ENCODE measurements around the gene ST3GAL4.
"Not testable (repeated sequence)": the region's sequence is repeated elsewhere in the genome, so short reads cannot be mapped to it uniquely, and the experiment has no call there.

ST3GAL4 gene

GRCh38 chr11:126347751-126348668 lies 7.5 kb upstream of the ST3GAL4 start:
- DNase-seq = no peak

GRCh38 chr11:126348806-126349582 lies 6.5 kb upstream of the ST3GAL4 start:
- DNase-seq = no peak

- no peak for DNase-seq
These were observed 4.7 kb upstream of the ST3GAL4 start for GRCh38 chr11:126350836-126351235.

GRCh38 chr11:126352163-126352562 lies 3.3 kb upstream of the ST3GAL4 start:
- DNase-seq = no peak

GRCh38 chr11:126352934-126353801 lies 2.3 kb upstream of the ST3GAL4 start:
- DNase-seq = no peak

- no peak for DNase-seq
These were observed 709 bp upstream of the ST3GAL4 start for GRCh38 chr11:126354631-126355323.

GRCh38 chr11:126355926-126356897 lies 726 bp downstream of the ST3GAL4 start:
- peak; percentile 38 for DNase-seq

GRCh38 chr11:126357055-126357962 lies 1.8 kb downstream of the ST3GAL4 start:
- no peak for DNase-seq

- DNase-seq = no peak
These were observed 2.7 kb downstream of the ST3GAL4 start for GRCh38 chr11:126357969-126358762.

GRCh38 chr11:126358763-126359160 lies 3.3 kb downstream of the ST3GAL4 start:
- no peak for DNase-seq

- DNase-seq = no peak
These were observed 4.1 kb downstream of the ST3GAL4 start for GRCh38 chr11:126359431-126360048.

- DNase-seq = no peak
These were observed 4.6 kb downstream of the ST3GAL4 start for GRCh38 chr11:126360049-126360446.

- DNase-seq = no peak
These were observed 5.9 kb downstream of the ST3GAL4 start for GRCh38 chr11:126361400-126361799.

- no peak for DNase-seq
These were observed 7.6 kb downstream of the ST3GAL4 start for GRCh38 chr11:126362879-126363655.

GRCh38 chr11:126363706-126364248 lies 8.3 kb downstream of the ST3GAL4 start:
- DNase-seq = no peak

GRCh38 chr11:126364735-126365134 lies 9.2 kb downstream of the ST3GAL4 start:
- not testable (repeated sequence) for DNase-seq

GRCh38 chr11:126365508-126365907 lies 10.0 kb downstream of the ST3GAL4 start:
- DNase-seq = not testable (repeated sequence)

Data from NCI-H345 (cell line).